Body of pancreas (tissue), 4 donors: Measurements from ENCODE around the gene CPLX1. TPM values are rescaled to one million over a fixed set of nuclear protein-coding genes. Genes with fewer than 3 reads are reported as not detected.
A peak's percentile ranks its signal among the peaks of the same experiment; 100 is the strongest.

Source experiments
- ATAC-seq: fragments of 150-250 bp; one replicate; pipeline ENCODE4 v1.9.1; 2016
- DNase-seq, 4 donors: peaks; one replicate each; pipeline ENCODE4 v3.0.0-alpha.2; 2019
- H3K27ac ChIP-seq, 4 donors: fragments of 200-600 bp; sonication (generic); 1 replicate in 3 of 4; 2 replicates in 1 of 4; pipeline versions ENCODE4 v1.5.1 to v1.6.1; 2016 to 2019; ENCODE audit warnings: mild to moderate bottlenecking in 1 of 4, mixed read lengths in 1 of 4, moderate library complexity in 1 of 4
- H3K27me3 ChIP-seq, 2 donors: fragments of 200-600 bp; sonication (generic); one replicate each; pipeline ENCODE4 v1.6.0; 2016; ENCODE audit warnings: mild to moderate bottlenecking in 1 of 2
- H3K36me3 ChIP-seq, 2 donors: fragments of 200-600 bp; sonication (generic); replicated peaks in 1 of 2; 2 replicates each; pipeline ENCODE4 v1.5.1; 2016; ENCODE audit warnings: low read depth in 2 of 2; ENCODE audit not compliant: insufficient read depth in 1 of 2
- H3K4me1 ChIP-seq: fragments of 200-600 bp; sonication (generic); one replicate; pipeline ENCODE4 v1.6.0; 2016
- H3K4me3 ChIP-seq, 2 donors: fragments of 200-600 bp; sonication (generic); 1 replicate in 1 of 2; 2 replicates in 1 of 2; pipeline ENCODE4 v1.5.1; 2016 to 2019
- H3K9me3 ChIP-seq, 3 donors: fragments of 200-600 bp; sonication (generic); 1 replicate in 2 of 3; 2 replicates in 1 of 3; pipeline ENCODE4 v1.5.1; 2016
- CTCF ChIP-seq, 7 experiments: fragments of 450-650 bp in 4 of 7; fragments of 200-600 bp in 3 of 7; sonication (generic) in 3 of 7; IDR thresholded peaks; one replicate each; pipeline ENCODE4 v1.5.1; 2016 to 2019; ENCODE audit warnings: antibody characterized with exemption in 7 of 7
- POLR2A ChIP-seq, 3 donors: fragments of 450-650 bp; IDR thresholded peaks; one replicate each; pipeline ENCODE4 v1.6.1; 2016; ENCODE audit warnings: antibody characterized with exemption in 3 of 3, mild to moderate bottlenecking in 2 of 3
- WGBS, 2 donors: methylation state at CpG; one replicate each; pipeline ENCODE4 v1.1.5; 2017; 5-methylcytosine and 5-hydroxymethylcytosine counted together
- intact Hi-C: fragments of 100-400 bp; cut with DNase I; formaldehyde crosslinking; loops from one replicate; pipeline ENCODE4 v1.15.1; 2023
- total RNA-seq, 2 donors: library from RNA; depleted of rRNA; stranded (reverse); fragments of >200 nt; gene quantifications; one replicate each; pipeline ENCODE4 v1.1.0, GENCODE V29; 2016

The CPLX1 gene
- total RNA-seq, 2 donors from 2014 or later: 0.52 to 2.0 TPM

- peaks cover 9% of the 10 kb centered on the region for H3K4me1 ChIP-seq
- H3K9me3 ChIP-seq: no peaks in the 10 kb centered on the region
- WGBS, 2 donors: 5 to 8% methylated on average over 11 of the region's 11 CpGs
- H3K27me3 ChIP-seq: peaks cover 0 to 4% of the 10 kb centered on the region in 2 donors
- no peak for ATAC-seq
- H3K36me3 ChIP-seq: no peaks in the 10 kb centered on the region
- no peak overlapping the region for H3K4me3 ChIP-seq
- TF ChIP-seq POLR2A (IDR thresholded peaks at IDR 0.05) (no peak), CTCF (IDR thresholded peaks at IDR 0.05) (no peak)
- no peak overlapping the region for H3K27ac ChIP-seq
- peak in 1 of 4 donors; percentile 11 for DNase-seq
- intact Hi-C loops: no loop called here
Measured at GRCh38 chr4:815464-816146, 10.3 kb downstream of the CPLX1 start.

- DNase-seq (no peak), ATAC-seq (no peak)
- 69 to 87% methylated on average over 13 to 14 of the region's 14 CpGs for WGBS, 2 donors
- intact Hi-C loops: no loop called here
- Histone ChIP-seq H3K4me1 (peaks cover 9% of the 10 kb centered on the region), H3K27ac (no peak overlapping the region), H3K4me3 (no peak overlapping the region), H3K9me3 (no peaks in the 10 kb centered on the region), H3K27me3 (peaks cover 0 to 4% of the 10 kb centered on the region in 2 donors), H3K36me3 (no peaks in the 10 kb centered on the region)
- no peak for TF ChIP-seq CTCF (IDR thresholded peaks at IDR 0.05)
- no peak for TF ChIP-seq POLR2A (IDR thresholded peaks at IDR 0.05)
Measured at GRCh38 chr4:814312-814850, 11.5 kb downstream of the CPLX1 start.

- peaks cover 0 to 4% of the 10 kb centered on the region in 2 donors for H3K27me3 ChIP-seq
Measured at GRCh38 chr4:813900-814299, 12.0 kb downstream of the CPLX1 start.

GRCh38 chr4:808860-809570 lies 16.9 kb downstream of the CPLX1 start:
- WGBS, 2 donors: 81 to 87% methylated on average over 25 to 30 of the region's 30 CpGs
- intact Hi-C loops: no loop called here
- DNase-seq (no peak), ATAC-seq (no peak)
- H3K4me3 ChIP-seq: no peak overlapping the region
- H3K36me3 ChIP-seq: no peaks in the 10 kb centered on the region
- no peak for TF ChIP-seq CTCF (IDR thresholded peaks at IDR 0.05)
- no peak for TF ChIP-seq POLR2A (IDR thresholded peaks at IDR 0.05)
- H3K4me1 ChIP-seq: no peaks in the 10 kb centered on the region
- H3K9me3 ChIP-seq: peaks cover 0 to 5% (median 0%) of the 10 kb centered on the region in 3 donors
- H3K27me3 ChIP-seq: peaks cover 0 to 4% of the 10 kb centered on the region in 2 donors
- no peak overlapping the region for H3K27ac ChIP-seq

More at GRCh38 chr4:813900-814299, 12.0 kb downstream of the CPLX1 start:
- intact Hi-C loops: no loop called here
- DNase-seq (peak in 2 of 4 donors; percentile 18 to 41), ATAC-seq (no peak)
- no peak overlapping the region for H3K4me3 ChIP-seq
- 39 to 52% methylated on average over 10 of the region's 10 CpGs for WGBS, 2 donors
- no peaks in the 10 kb centered on the region for H3K36me3 ChIP-seq
- H3K27ac ChIP-seq: no peak overlapping the region
- peak in 4 of 7 experiments; percentile 14 to 32 (median 18) for TF ChIP-seq CTCF (IDR thresholded peaks at IDR 0.05)
- no peak for TF ChIP-seq POLR2A (IDR thresholded peaks at IDR 0.05)
- no peaks in the 10 kb centered on the region for H3K9me3 ChIP-seq
- peaks cover 9% of the 10 kb centered on the region for H3K4me1 ChIP-seq
